NCI-H2227 treated with DMSO at 0.1 percent for 48 hours (cell line): ENCODE data around the gene RUBCN.
"Not testable (repeated sequence)": the region's sequence is repeated elsewhere in the genome, so short reads cannot be mapped to it uniquely, and the experiment has no call there.

Experiments used
- DNase-seq: peaks from one replicate; lab custom pipeline; 2025; lab: John Stamatoyannopoulos, UW

Gene RUBCN

GRCh38 chr3:197685546-197685945 is 51.2 kb downstream of the RUBCN start:
- no peak for DNase-seq

GRCh38 chr3:197683191-197683590 is 53.5 kb downstream of the RUBCN start:
- no peak for DNase-seq

DNA sequence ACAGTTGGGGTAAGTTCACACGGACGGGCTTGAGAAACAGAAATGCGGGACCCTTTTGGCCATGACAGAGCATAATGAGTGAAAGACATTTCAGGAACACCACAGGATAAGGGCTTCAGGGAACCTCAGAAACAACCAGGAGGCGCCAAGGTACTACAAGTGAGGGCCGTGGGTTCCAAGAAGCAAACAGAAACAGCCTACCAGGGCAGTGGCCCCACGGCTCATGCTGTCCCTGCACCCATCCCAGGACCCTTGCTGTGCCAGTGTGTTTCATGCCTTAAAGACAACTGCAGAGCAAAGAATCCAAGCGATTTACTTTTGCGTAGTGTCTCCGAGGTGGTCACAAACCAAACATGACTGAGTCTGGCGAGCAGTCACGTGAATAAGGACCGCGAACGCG is 54.0 kb downstream of the RUBCN start:
- DNase-seq = no peak

- no peak for DNase-seq
These were observed 55.7 kb downstream of the RUBCN start for GRCh38 chr3:197680955-197681521.

- DNase-seq = no peak
These were observed 60.8 kb downstream of the RUBCN start for GRCh38 chr3:197675951-197676350.

DNA sequence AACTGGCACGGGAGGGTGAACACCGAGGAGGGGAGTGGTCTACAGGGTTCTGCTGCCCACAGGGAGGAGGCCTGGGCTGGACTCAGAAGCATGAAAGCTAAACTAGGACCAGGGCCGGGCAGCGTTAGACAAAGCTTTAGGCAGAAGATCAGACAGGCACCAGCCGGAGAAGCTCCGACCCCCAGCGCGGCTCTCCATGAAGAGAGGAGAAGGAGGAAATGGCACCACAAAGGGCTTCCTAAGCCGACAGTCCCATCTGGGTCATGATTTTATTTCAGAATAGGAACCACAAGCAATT is 61.2 kb downstream of the RUBCN start:
- DNase-seq = no peak

DNA sequence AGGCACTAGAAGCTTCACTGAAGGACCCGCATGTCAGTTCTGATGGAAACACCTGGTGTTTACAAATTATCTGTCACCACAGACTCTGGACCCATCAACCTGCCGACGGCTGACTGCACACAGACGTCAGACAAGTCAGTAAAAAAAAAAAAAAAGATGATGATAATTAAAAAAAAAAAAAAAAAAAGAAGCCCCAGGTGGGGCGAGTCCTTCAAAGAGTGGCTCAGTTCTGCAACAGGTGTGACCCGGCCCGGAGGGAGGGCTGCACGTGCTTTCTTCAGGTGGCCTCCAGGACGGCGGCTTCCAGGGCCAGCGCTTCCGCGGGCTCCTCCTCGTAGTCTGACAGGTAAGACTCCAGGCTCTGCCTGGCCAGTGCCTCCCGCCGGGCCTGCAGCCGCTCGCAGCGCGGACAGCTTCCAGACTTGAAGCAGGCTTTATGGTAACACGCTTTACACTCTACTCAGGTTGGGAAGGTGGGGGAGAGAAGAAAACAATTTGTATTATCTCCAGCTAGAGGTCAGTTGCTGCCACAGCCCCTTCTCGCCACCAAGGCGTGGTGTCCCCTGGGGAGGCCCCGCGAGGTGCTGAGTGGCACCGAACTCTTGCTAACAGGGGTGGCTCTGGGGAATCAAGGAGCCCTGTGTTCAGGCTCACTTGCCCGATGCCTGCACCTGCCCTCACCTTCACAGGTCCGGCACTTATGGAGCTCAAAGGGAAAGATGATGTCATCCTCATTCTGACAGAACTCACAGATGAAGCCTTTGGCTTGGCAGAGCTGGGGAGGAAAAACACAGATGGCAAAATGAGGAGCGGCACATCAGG is 61.8 kb downstream of the RUBCN start:
- no peak for DNase-seq

GRCh38 chr3:197673170-197673569 is 63.5 kb downstream of the RUBCN start:
- DNase-seq = no peak

GRCh38 chr3:197670361-197670760 is 66.3 kb downstream of the RUBCN start:
- no peak for DNase-seq

DNA sequence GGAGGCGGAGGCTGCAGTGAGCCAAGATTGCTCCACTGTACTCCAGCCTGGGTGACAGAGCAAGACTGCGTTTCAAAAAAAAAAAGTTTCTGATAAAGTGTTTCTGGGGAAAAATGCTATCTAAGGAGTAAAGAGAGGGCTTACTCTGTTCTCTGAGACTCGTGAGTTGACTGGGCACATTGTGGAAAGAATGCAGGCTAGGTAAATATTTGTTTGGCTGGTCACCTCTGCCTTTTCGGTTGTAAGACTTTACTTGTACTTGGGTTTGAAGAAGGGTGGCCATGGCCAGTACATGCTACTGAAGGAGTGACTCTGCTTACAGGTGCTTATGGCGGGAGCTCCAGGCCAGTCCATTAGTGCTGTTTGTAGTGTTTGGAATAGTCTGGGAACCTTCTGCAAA is 68.7 kb downstream of the RUBCN start:
- no peak for DNase-seq

DNA sequence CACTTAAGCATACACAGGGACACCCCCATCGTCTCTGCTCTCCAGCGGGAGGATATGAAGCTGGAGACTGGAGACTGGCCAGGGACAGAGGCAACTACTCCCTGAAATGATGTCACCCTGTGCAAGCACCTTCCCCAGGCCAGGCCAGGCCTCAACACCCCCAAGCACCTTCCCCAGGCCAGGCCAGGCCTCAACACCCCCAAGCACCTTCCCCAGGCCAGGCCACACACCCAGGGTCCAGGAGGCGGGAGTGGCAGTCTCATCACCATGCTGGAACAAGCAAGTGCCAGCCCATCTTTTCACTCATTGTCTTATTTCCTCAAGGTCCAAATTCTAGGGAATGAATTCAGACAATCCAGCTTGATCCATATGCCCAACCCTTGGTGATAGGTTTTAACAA is 69.4 kb downstream of the RUBCN start:
- DNase-seq = not testable (repeated sequence)

DNA sequence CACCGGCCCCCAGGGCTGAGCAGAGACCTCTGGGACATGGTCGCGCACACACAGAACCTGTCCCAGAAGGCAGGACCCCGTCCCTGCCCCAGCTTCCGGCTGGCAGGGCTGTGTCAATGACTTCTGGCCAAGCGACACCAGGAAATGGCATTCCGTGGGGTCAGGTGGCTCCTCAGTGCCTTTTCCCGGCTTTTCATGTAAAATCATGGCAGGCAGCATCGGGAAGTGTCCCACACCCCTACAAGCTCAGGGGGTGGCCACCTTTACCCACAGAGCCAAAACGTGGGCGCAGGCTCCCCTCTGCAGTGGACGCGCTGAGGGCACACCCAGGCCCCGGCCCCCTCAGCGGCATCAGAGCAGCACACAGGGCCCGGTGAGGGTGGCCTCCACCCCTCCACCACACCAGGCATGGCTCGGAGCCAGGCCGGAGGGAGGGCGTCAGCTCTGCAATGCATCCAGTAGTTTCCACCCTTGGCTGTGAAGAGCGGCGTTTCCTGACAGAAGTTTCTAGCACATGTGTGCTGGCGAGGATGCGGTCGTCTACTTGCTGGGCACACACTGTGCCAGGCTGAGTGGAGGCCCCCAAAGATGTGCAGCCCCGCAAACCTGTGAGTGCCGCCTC is 70.4 kb downstream of the RUBCN start:
- DNase-seq = not testable (repeated sequence)

DNA sequence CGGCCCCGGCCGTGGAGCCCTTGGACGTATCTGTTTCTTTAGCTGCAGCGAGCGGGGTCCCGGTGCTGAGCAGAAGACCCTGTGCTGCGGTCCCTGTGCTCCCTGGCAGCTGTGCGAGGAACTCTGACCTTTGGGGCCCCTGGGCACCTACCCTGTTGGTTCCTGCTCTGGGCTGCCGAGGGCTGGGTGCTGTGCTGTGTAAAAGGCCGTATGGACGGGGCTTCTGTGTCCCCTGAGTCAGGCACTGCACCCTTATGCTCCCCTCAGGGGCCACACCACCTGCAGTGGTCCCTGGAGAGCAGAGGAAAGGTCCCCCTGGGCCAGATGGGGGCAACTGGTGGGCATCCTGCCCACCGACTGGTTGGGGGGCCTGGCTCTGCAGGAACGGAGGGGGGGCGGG is 71.2 kb downstream of the RUBCN start:
- not testable (repeated sequence) for DNase-seq

- not testable (repeated sequence) for DNase-seq
These were observed 71.6 kb downstream of the RUBCN start for GRCh38 chr3:197665142-197665491.

- not testable (repeated sequence) for DNase-seq
These were observed 72.1 kb downstream of the RUBCN start for GRCh38 chr3:197664414-197665141.

DNA sequence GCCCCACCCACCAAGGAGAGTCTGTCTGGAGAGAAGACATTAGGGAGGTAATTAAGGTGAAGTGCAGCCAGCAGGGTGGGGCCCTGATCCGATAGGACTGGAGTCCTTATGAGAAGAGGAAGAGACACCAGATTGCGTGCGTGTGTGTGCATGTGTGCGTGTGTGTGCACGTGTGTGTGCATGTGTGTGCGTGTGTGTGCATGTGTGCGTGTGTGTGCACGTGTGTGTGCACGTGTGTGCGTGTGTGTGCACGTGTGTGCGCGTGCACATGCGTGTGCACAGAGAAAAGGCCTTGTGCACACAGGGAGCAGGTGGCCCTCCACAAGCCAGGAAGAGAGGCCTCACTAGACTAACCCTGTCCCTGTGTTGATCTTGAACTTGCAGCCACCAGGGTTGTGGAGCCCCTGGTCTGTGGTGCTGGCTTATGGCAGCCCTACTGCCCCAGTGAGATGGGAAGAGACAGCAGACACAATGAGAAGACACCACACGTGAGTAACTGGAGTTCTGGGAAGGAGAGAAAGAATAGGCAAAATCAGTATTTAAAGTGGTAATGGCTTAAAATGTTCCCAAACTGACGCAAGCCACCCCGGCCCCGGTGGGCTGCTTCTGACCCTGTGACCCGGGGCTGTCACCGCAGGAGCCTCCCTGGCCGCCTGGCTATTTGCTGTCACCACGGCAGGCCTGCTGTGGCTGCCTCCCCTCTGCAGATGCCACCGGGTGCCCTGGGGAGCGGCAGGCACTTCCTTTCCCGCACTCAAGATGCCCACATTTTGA is 73.2 kb downstream of the RUBCN start:
- not testable (repeated sequence) for DNase-seq

- not testable (repeated sequence) for DNase-seq
These were observed 74.4 kb downstream of the RUBCN start for GRCh38 chr3:197662352-197662751.

DNA sequence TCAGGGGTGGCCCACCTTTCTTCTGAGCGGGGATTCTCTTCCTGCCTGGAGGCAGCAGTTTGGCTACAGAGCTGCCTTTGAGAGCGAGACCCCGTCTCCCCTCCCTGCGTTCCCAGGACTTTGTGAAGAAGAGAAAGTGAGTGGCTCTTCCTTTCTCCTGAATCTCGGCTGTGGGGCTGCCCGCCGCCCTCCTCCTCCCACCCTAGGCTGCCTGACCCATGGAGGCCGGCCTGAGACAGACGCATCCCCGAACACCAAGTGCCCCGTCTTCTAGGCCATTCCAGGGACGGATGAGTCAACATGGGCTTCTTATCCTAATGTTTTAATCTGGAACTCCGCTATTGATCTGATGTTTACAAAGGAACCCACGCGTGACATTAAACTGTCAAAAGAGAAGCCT is 74.8 kb downstream of the RUBCN start:
- DNase-seq = not testable (repeated sequence)

GRCh38 chr3:197661234-197661834 is 75.4 kb downstream of the RUBCN start:
- not testable (repeated sequence) for DNase-seq

DNA sequence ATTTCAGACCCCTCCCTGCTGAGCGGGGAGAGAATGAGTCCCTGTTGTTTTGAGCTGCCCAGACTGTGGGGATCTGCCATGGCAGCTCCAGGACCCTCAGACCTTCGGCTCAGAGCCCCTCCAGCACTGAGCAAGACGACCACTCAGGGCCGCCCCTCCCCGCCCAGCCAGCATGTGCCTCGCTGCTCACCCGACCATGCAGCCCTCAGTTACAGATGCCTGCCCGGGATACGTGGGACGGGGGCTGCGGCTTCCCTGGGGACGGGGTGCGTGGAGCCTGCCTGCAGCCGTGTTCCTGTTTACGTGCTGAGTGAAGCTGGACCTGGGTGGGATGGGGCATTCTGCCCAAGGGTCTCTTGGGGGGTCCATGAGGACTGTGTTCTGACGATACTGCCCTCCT is 77.0 kb downstream of the RUBCN start:
- DNase-seq = not testable (repeated sequence)

GRCh38 chr3:197659144-197659543 is 77.6 kb downstream of the RUBCN start:
- not testable (repeated sequence) for DNase-seq

DNA sequence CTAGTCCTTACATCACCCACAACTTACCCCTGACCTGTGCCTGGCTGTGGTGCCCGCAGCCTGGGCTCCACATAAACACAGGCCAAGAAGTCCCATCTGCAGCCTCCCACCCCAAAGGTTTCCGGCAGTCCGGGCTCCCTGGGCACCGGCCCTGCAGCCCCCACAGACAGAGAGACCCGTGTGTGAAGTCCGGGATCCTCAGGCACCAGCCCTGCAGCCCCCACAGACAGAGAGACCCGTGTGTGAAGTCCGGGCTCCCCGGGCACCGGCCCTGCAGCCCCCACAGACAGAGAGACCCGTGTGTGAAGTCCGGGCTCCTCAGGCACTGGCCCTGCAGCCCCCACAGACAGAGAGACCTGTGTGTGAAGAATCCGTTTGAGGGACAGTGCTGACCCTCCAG is 78.0 kb downstream of the RUBCN start:
- not testable (repeated sequence) for DNase-seq
